Suprapubic skin (tissue), 4 donors: ENCODE measurements around the gene TLCD3B. TPM values are rescaled to one million over a fixed set of nuclear protein-coding genes. Genes with fewer than 3 reads are reported as not detected.
A peak's percentile ranks its signal among the peaks of the same experiment; 100 is the strongest.
"Not testable (repeated sequence)": the region's sequence is repeated elsewhere in the genome, so short reads cannot be mapped to it uniquely, and the experiment has no call there.

ENCODE experiments used
- DNase-seq, 2 donors: peaks; one replicate each; pipeline ENCODE4 v3.0.0-alpha.2; 2019; ENCODE audit warnings: low spot score in 2 of 2
- H3K27ac ChIP-seq: fragments of 200-600 bp; sonication (generic); one replicate; pipeline ENCODE4 v1.5.1; 2019
- H3K27me3 ChIP-seq: fragments of 200-600 bp; sonication (generic); one replicate; pipeline ENCODE4 v1.5.1; 2019
- H3K36me3 ChIP-seq: fragments of 200-600 bp; sonication (generic); one replicate; pipeline ENCODE4 v1.5.1; 2019
- H3K4me1 ChIP-seq: fragments of 200-600 bp; sonication (generic); one replicate; pipeline ENCODE4 v1.5.1; 2019
- H3K4me3 ChIP-seq: fragments of 200-600 bp; sonication (generic); one replicate; pipeline ENCODE4 v1.5.1; 2019; ENCODE audit warnings: mild to moderate bottlenecking
- H3K9me3 ChIP-seq: fragments of 200-600 bp; sonication (generic); one replicate; pipeline ENCODE4 v1.5.1; 2019
- CTCF ChIP-seq, 2 donors: fragments of 200-600 bp in 1 of 2; fragments of 450-650 bp in 1 of 2; sonication (generic) in 1 of 2; IDR thresholded peaks; one replicate each; pipeline ENCODE4 v1.5.1; 2016 to 2019; ENCODE audit warnings: antibody characterized with exemption in 2 of 2, mild to moderate bottlenecking in 1 of 2, moderate library complexity in 1 of 2
- EP300 ChIP-seq: sonication (generic); formaldehyde crosslinking; IDR thresholded peaks from one replicate; pipeline ENCODE4 v1.6.1; 2017; ENCODE audit warnings: antibody characterized with exemption
- POLR2A ChIP-seq, 2 donors: fragments of 450-650 bp; IDR thresholded peaks; one replicate each; pipeline ENCODE4 v1.6.1; 2017; ENCODE audit warnings: antibody characterized with exemption in 2 of 2, mild to moderate bottlenecking in 2 of 2, moderate library complexity in 2 of 2
- POLR2AphosphoS5 ChIP-seq, 3 donors: sonication (generic); formaldehyde crosslinking; IDR thresholded peaks; one replicate each; pipeline ENCODE4 v1.6.1; 2017; ENCODE audit warnings: antibody characterized with exemption in 3 of 3
- WGBS: methylation state at CpG from one replicate; pipeline ENCODE4 v1.1.5; 2018; 5-methylcytosine and 5-hydroxymethylcytosine counted together
- total RNA-seq, 4 donors: library from RNA; depleted of rRNA; stranded (reverse); fragments of >200 nt; gene quantifications; one replicate each; pipeline ENCODE4 v1.1.0, GENCODE V29; 2016

Gene TLCD3B
- total RNA-seq, 4 donors from 2014 or later = 0.81 to 1.4 TPM; not detected in 2

- H3K4me1 ChIP-seq = peaks cover 11% of the 10 kb centered on the region
- no peak for TF ChIP-seq EP300
- TF ChIP-seq POLR2A (IDR thresholded peaks at IDR 0.05) = no peak
- no peaks in the 10 kb centered on the region for H3K9me3 ChIP-seq
- no peaks in the 10 kb centered on the region for H3K36me3 ChIP-seq
- no peak overlapping the region for H3K4me3 ChIP-seq
- no peak overlapping the region for H3K27ac ChIP-seq
- H3K27me3 ChIP-seq = peaks cover 7% of the 10 kb centered on the region
- WGBS = 78% methylated on average over 8 of the region's 8 CpGs
- DNase-seq = no peak
These were observed 14.4 kb downstream of the TLCD3B start for GRCh38 chr16:30016555-30017276.

GRCh38 chr16:30015450-30015849, 15.6 kb downstream of the TLCD3B start:
- not testable (repeated sequence) for H3K36me3 ChIP-seq, H3K27ac ChIP-seq, H3K9me3 ChIP-seq, DNase-seq, H3K4me3 ChIP-seq
- WGBS = 91% methylated on average over 7 of the region's 7 CpGs
- Histone ChIP-seq H3K27me3 (peaks cover 20% of the 10 kb centered on the region), H3K4me1 (peaks cover 15% of the 10 kb centered on the region)

- H3K4me3 ChIP-seq, H3K27ac ChIP-seq, H3K9me3 ChIP-seq, DNase-seq, H3K36me3 ChIP-seq: not testable (repeated sequence)
- Histone ChIP-seq H3K27me3 (peaks cover 40% of the 10 kb centered on the region), H3K4me1 (peaks cover 25% of the 10 kb centered on the region)
- WGBS = 81% methylated on average over 14 of the region's 14 CpGs
- peak in 1 of 2 donors; percentile 4 for TF ChIP-seq CTCF (IDR thresholded peaks at IDR 0.05)
These were observed 18.5 kb downstream of the TLCD3B start for GRCh38 chr16:30012598-30012997.

GRCh38 chr16:30011714-30012504, 19.2 kb downstream of the TLCD3B start:
- Histone ChIP-seq H3K9me3 (no peaks in the 10 kb centered on the region), H3K27ac (no peak overlapping the region), H3K27me3 (peaks cover 40% of the 10 kb centered on the region), H3K36me3 (no peaks in the 10 kb centered on the region), H3K4me3 (peak overlapping the region; percentile 58), H3K4me1 (peaks cover 25% of the 10 kb centered on the region)
- no peak for DNase-seq
- 21% methylated on average over 22 of the region's 31 CpGs for WGBS
- TF ChIP-seq POLR2A (IDR thresholded peaks at IDR 0.05) = no peak

GRCh38 chr16:30010844-30011713, 20.0 kb downstream of the TLCD3B start, which contains the start of gene DOC2A:
TSS of gene DOC2A (minus strand) at chr16:30011027. CDS start at chr16:30010222, 805 bp downstream.
- no peaks in the 10 kb centered on the region for H3K9me3 ChIP-seq
- H3K4me3 ChIP-seq = peak within 1 kb of the TSS; percentile 58
- no peak for DNase-seq
- WGBS = 0% methylated on average over 21 of the region's 99 CpGs
- TF ChIP-seq POLR2AphosphoS5 (IDR thresholded peaks at IDR 0.05) = no peak
- no peak for TF ChIP-seq POLR2A (IDR thresholded peaks at IDR 0.05)
- no peak for TF ChIP-seq CTCF (IDR thresholded peaks at IDR 0.05)
- no peak for TF ChIP-seq EP300
- no peaks in the 10 kb centered on the region for H3K36me3 ChIP-seq
- H3K4me1 ChIP-seq = peaks cover 25% of the 10 kb centered on the region
- peaks cover 40% of the 10 kb centered on the region for H3K27me3 ChIP-seq
- H3K27ac ChIP-seq = no peak within 1 kb of the TSS

GRCh38 chr16:30009990-30010843, 20.9 kb downstream of the TLCD3B start:
- peak overlapping the region; percentile 58 for H3K4me3 ChIP-seq
- H3K4me1 ChIP-seq = peaks cover 25% of the 10 kb centered on the region
- H3K27me3 ChIP-seq = peaks cover 40% of the 10 kb centered on the region
- WGBS = 0% methylated on average over 3 of the region's 34 CpGs
- no peak for DNase-seq
- no peak for TF ChIP-seq EP300
- no peak for TF ChIP-seq POLR2A (IDR thresholded peaks at IDR 0.05)
- TF ChIP-seq CTCF (IDR thresholded peaks at IDR 0.05) = no peak
- TF ChIP-seq POLR2AphosphoS5 (IDR thresholded peaks at IDR 0.05) = no peak
- H3K27ac ChIP-seq = no peak overlapping the region
- no peaks in the 10 kb centered on the region for H3K36me3 ChIP-seq
- H3K9me3 ChIP-seq = no peaks in the 10 kb centered on the region
